ENCODE results near the gene PGRMC2. TPM values are rescaled to one million over a fixed set of nuclear protein-coding genes. Genes with fewer than 3 reads are reported as not detected.
A peak's percentile ranks its signal among the peaks of the same experiment; 100 is the strongest.

The PGRMC2 gene
- total RNA-seq, 1 experiment from 2014 or later: 77.6 TPM

GRCh38 chr4:128288689-128289106 lies 1.1 kb upstream of the PGRMC2 start:
- H2BK5ac ChIP-seq (ENCODE audit: insufficient read length, low read length): no peak overlapping the region
- no peak overlapping the region for H2BK15ac ChIP-seq (ENCODE audit: low read depth, low read length)
- H3T11ph ChIP-seq (ENCODE audit: low read length): no peak overlapping the region
- no peak overlapping the region for H2BK120ac ChIP-seq (ENCODE audit: low read depth, low read length, poor library complexity, severe bottlenecking)
- Mint-ChIP-seq H3K27me3 (ENCODE audit: low read depth) (no peaks in the 10 kb centered on the region), H3K9me3 (no peaks in the 10 kb centered on the region), H3K4me1 (peaks cover 29% of the 10 kb centered on the region in 2 experiments), H3K4me3 (peak overlapping the region; percentile 93 to 95), H3K27ac (peak overlapping the region; percentile 66 to 87 (median 74)), H3K36me3 (ENCODE audit: insufficient read depth in 1 of 3, low read depth in 3 of 3) (peaks cover 9 to 18% (median 13%) of the 10 kb centered on the region in 3 experiments; a peak in 6 of 7 replicates)
- H3K27me3 ChIP-seq (ENCODE audit: insufficient read depth, low read length): no peaks in the 10 kb centered on the region
- no peaks in the 10 kb centered on the region for H4K20me1 ChIP-seq (ENCODE audit: control insufficient read depth, insufficient read depth, insufficient read length)
- H3K56ac ChIP-seq (ENCODE audit: insufficient read length, low read depth, low read length): no peak overlapping the region
- no CpG with 5 or more reads among the region's 13 CpGs for WGBS (ENCODE audit: extremely low coverage, insufficient read length, low lambda C conversion rate)
- H3K18ac ChIP-seq (ENCODE audit: insufficient read length, low read depth, low read length): no peak overlapping the region
- no peak overlapping the region for H3K23ac ChIP-seq (ENCODE audit: insufficient read length, low read depth, low read length)
- H2BK20ac ChIP-seq (ENCODE audit: low read depth, low read length, poor library complexity, severe bottlenecking): no peak overlapping the region
- H2AK5ac ChIP-seq (ENCODE audit: insufficient read length, low read length): no peak overlapping the region
- no peak overlapping the region for H4K8ac ChIP-seq (replicated peaks; ENCODE audit: insufficient read length, low read depth, low read length)
- peak overlapping the region; percentile 40 for H3K9ac ChIP-seq (ENCODE audit: extremely low read depth, insufficient read length, low read length)
- H3K23me2 ChIP-seq (ENCODE audit: insufficient read length, low read depth, low read length, poor library complexity, severe bottlenecking): peaks cover 12% of the 10 kb centered on the region
- H4K5ac ChIP-seq (ENCODE audit: insufficient read length, low read depth, low read length): no peak overlapping the region
- H3K4ac ChIP-seq (ENCODE audit: low read depth, low read length): no peak overlapping the region
- no peak overlapping the region for H3K27ac ChIP-seq (ENCODE audit: insufficient read length, low read depth, low read length)
- no peak for DNase-seq
- TF ChIP-seq, protein P1, sequence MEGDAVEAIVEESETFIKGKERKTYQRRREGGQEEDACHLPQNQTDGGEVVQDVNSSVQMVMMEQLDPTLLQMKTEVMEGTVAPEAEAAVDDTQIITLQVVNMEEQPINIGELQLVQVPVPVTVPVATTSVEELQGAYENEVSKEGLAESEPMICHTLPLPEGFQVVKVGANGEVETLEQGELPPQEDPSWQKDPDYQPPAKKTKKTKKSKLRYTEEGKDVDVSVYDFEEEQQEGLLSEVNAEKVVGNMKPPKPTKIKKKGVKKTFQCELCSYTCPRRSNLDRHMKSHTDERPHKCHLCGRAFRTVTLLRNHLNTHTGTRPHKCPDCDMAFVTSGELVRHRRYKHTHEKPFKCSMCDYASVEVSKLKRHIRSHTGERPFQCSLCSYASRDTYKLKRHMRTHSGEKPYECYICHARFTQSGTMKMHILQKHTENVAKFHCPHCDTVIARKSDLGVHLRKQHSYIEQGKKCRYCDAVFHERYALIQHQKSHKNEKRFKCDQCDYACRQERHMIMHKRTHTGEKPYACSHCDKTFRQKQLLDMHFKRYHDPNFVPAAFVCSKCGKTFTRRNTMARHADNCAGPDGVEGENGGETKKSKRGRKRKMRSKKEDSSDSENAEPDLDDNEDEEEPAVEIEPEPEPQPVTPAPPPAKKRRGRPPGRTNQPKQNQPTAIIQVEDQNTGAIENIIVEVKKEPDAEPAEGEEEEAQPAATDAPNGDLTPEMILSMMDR (conservative IDR thresholded peaks at IDR 0.05): no peak
- H3K9me3 ChIP-seq (ENCODE audit: control insufficient read depth, low read depth, low read length): no peaks in the 10 kb centered on the region
- H3K4me2 ChIP-seq (ENCODE audit: insufficient read depth, insufficient read length, low read length): peak overlapping the region; percentile 88
- H4K91ac ChIP-seq (ENCODE audit: insufficient read length, low read depth, low read length): no peak overlapping the region
- H2AFZ ChIP-seq (ENCODE audit: low read length): no peak overlapping the region
- no peaks in the 10 kb centered on the region for H3K4me1 ChIP-seq (ENCODE audit: insufficient read depth, low read length)
- no peaks in the 10 kb centered on the region for H3K79me1 ChIP-seq (ENCODE audit: insufficient read depth, low read depth, low read length, poor library complexity, severe bottlenecking)
- peaks cover 22% of the 10 kb centered on the region; the same call in 1 of the 2 replicates for H3K79me2 ChIP-seq (ENCODE audit: insufficient read depth, low read length)
- H2BK12ac ChIP-seq (ENCODE audit: insufficient read length, low read depth, low read length): no peak overlapping the region
- peak overlapping the region; percentile 6; the same call in 1 of the 2 replicates for H3K14ac ChIP-seq (ENCODE audit: insufficient read depth, low read length)
